HepG2 (cell line): ENCODE results near the gene SREBF1. TPM values are rescaled to one million over a fixed set of nuclear protein-coding genes. Genes with fewer than 3 reads are reported as not detected.
A peak's percentile ranks its signal among the peaks of the same experiment; 100 is the strongest.

Source experiments
- ATAC-seq: fragments of 200-7000 bp; cut with Tn5 transposase; 3 replicates; pipeline ENCODE4 v1.9.1; 2020; ENCODE audit warnings: mild to moderate bottlenecking, moderate library complexity
- BruUV-seq: library from RNA; stranded (reverse); fragments of 400-500 nt; replicated peaks from 2 replicates; lab custom pipeline; 2021; lab: Mats Ljungman, UMichigan
- CTCF ChIA-PET: fragments of 300-600 bp; formaldehyde crosslinking; extraction: SDS; loops from one replicate; lab custom pipeline; 2021; ENCODE audit warnings: low total read pairs, inconsistent platforms, low intra/inter-chr PET ratio; lab: Yijun Ruan, JAX
- POLR2A ChIA-PET: fragments of 350-600 bp; sonication (Branson Sonifier 250); formaldehyde crosslinking; loops from one replicate; lab custom pipeline; 2020; ENCODE audit warnings: antibody characterized with exemption, inconsistent platforms; lab: Yijun Ruan, JAX
- DNase-seq: peaks from one replicate; pipeline ENCODE4 v3.0.0-alpha.2; 2015; ENCODE audit warnings: low spot score
- FAIRE-seq: peaks from 3 replicates; lab custom pipeline; 2011; peaks lifted over from hg19 to GRCh38; lab: Jason Lieb, UNC
- H2AFZ ChIP-seq: one replicate; pipeline ENCODE4 v1.6.1; 2011; ENCODE audit warnings: low read length, inconsistent platforms
- H3K27ac ChIP-seq: fragments of 300-600 bp; 3 replicates; pipeline ENCODE4 v1.8.0; 2011; ENCODE audit warnings: mixed run types, mild to moderate bottlenecking, mixed read lengths, low read length, inconsistent platforms; ENCODE audit not compliant: insufficient read depth; ENCODE audit errors: extremely low read length
- H3K27me3 ChIP-seq, 2 experiments: fragments of 200-600 bp in 1 of 2; 2 replicates in 1 of 2; 3 replicates in 1 of 2; pipeline versions ENCODE4 v1.6.0 to v1.8.0; 2011; ENCODE audit warnings: low read length in 2 of 2, mild to moderate bottlenecking in 2 of 2, moderate library complexity in 2 of 2, inconsistent platforms in 1 of 2; ENCODE audit not compliant: insufficient read depth in 2 of 2, control insufficient read depth in 1 of 2
- H3K36me3 ChIP-seq, 2 experiments: fragments of 200-600 bp in 1 of 2; replicated peaks in 1 of 2; 2 replicates in 1 of 2; 3 replicates in 1 of 2; pipeline versions ENCODE4 v1.5.1 to v1.8.0; 2011; ENCODE audit warnings: low read length in 2 of 2, inconsistent platforms in 1 of 2; ENCODE audit not compliant: insufficient read depth in 2 of 2, control insufficient read depth in 1 of 2
- H3K4me1 ChIP-seq: 2 replicates; pipeline ENCODE4 v1.5.1; 2012; ENCODE audit warnings: low read length, inconsistent platforms; ENCODE audit not compliant: insufficient read depth
- H3K4me2 ChIP-seq: 2 replicates; pipeline ENCODE4 v1.6.0; 2011; ENCODE audit warnings: low read depth, low read length, inconsistent platforms
- H3K4me3 ChIP-seq, 3 experiments: fragments of 200-600 bp in 1 of 3; sonication (generic), shearing (Covaris generic) in 1 of 3; replicated peaks in 1 of 3; 2 replicates each; pipeline ENCODE4 v1.5.1; 2011 to 2016; ENCODE audit warnings: low read length in 3 of 3, inconsistent platforms in 2 of 3, low read depth in 2 of 3, mild to moderate bottlenecking in 2 of 3, control low read depth in 1 of 3, mixed read lengths in 1 of 3; ENCODE audit not compliant: insufficient read depth in 1 of 3
- H3K79me2 ChIP-seq: one replicate; pipeline ENCODE4 v1.6.1; 2011; ENCODE audit warnings: low read length, inconsistent platforms; ENCODE audit not compliant: insufficient read depth
- H3K9ac ChIP-seq: 2 replicates; pipeline ENCODE4 v1.6.0; 2011; ENCODE audit warnings: mild to moderate bottlenecking, low read depth, low read length, inconsistent platforms; ENCODE audit not compliant: insufficient read depth
- H3K9me3 ChIP-seq: 2 replicates; pipeline ENCODE4 v1.5.1; 2012; ENCODE audit warnings: mild to moderate bottlenecking, low read length
- H4K20me1 ChIP-seq: 2 replicates; pipeline ENCODE4 v1.6.0; 2011; ENCODE audit warnings: inconsistent platforms, mild to moderate bottlenecking, low read length, moderate library complexity; ENCODE audit not compliant: insufficient read depth
- ADNP ChIP-seq: sonication (generic); formaldehyde crosslinking; IDR thresholded peaks from 2 replicates; pipeline ENCODE4 v1.4.0; 2020; ENCODE audit warnings: missing genetic modification reagents
- AHDC1 ChIP-seq: sonication (generic); formaldehyde crosslinking; IDR thresholded peaks from 2 replicates; pipeline ENCODE4 v1.5.1; 2020; ENCODE audit warnings: mild to moderate bottlenecking, missing genetic modification reagents, borderline replicate concordance
- ARNTL ChIP-seq: sonication (generic); formaldehyde crosslinking; IDR thresholded peaks from 2 replicates; pipeline ENCODE4 v1.4.0; 2020; ENCODE audit warnings: mild to moderate bottlenecking, missing genetic modification reagents
- CHD4 ChIP-seq: fragments of 200-600 bp; sonication (generic); IDR thresholded peaks from 2 replicates; pipeline ENCODE4 v1.7.0; 2017; ENCODE audit warnings: mild to moderate bottlenecking, low read length, borderline replicate concordance
- HNF4A ChIP-seq: sonication (generic); formaldehyde crosslinking; IDR thresholded peaks from 2 replicates; pipeline ENCODE4 v1.4.0; 2020; ENCODE audit warnings: missing genetic modification reagents
- KDM1A ChIP-seq: IDR thresholded peaks from 2 replicates; pipeline ENCODE4 v1.6.1; 2016; ENCODE audit warnings: missing compliant biosample characterization
- RARA ChIP-seq: IDR thresholded peaks from 2 replicates; pipeline ENCODE4 v1.6.1; 2016; ENCODE audit warnings: missing genetic modification reagents, missing compliant biosample characterization
- STAT6 ChIP-seq: sonication (generic); formaldehyde crosslinking; IDR thresholded peaks from 2 replicates; pipeline ENCODE4 v1.4.0; 2020; ENCODE audit warnings: missing genetic modification reagents, mild to moderate bottlenecking, borderline replicate concordance
- ZFP36 ChIP-seq: fragments of 150-350 bp; IDR thresholded peaks from 2 replicates; pipeline ENCODE4 v1.6.1; 2018; ENCODE audit warnings: borderline replicate concordance, low read length, low read depth; ENCODE audit not compliant: partially characterized antibody
- ZMYM3 ChIP-seq: sonication (generic); formaldehyde crosslinking; IDR thresholded peaks from 2 replicates; pipeline ENCODE4 v1.5.1; 2020; ENCODE audit warnings: mild to moderate bottlenecking, missing genetic modification reagents
- ZNF768 ChIP-seq: sonication (generic); formaldehyde crosslinking; IDR thresholded peaks from 2 replicates; pipeline ENCODE4 v1.4.0; 2020; ENCODE audit warnings: missing genetic modification reagents
- WGBS: methylation state at CpG from one replicate; pipeline ENCODE4 v1.1.6; 2017; ENCODE audit warnings: low lambda C conversion rate; 5-methylcytosine and 5-hydroxymethylcytosine counted together
- in situ Hi-C: cut with HindIII; loops from 2 replicates; pipeline ENCODE4 v1.10.0; 2017; ENCODE audit warnings: low pct_unique_long_range_greater_than_20kb; ENCODE audit not compliant: extremely low pct_ligation_motif_present
- intact Hi-C: fragments of 100-400 bp; cut with micrococcal nuclease; formaldehyde crosslinking; loops from one replicate; pipeline ENCODE4 v1.10.0; 2022; ENCODE audit not compliant: unreplicated experiment
- polyA plus RNA-seq, 8 experiments: library from polyadenylated mRNA; depleted of rRNA in 3 of 8; stranded (reverse) in 7 of 8; unstranded in 1 of 8; fragments of >200 nt; fragmentation: Illumina TruSeq in 4 of 8; extraction: Trizol in 4 of 8; gene quantifications; 2 replicates each; pipeline versions ENCODE4 v1.2.1 to v1.2.3, GENCODE V29; 2011 to 2016; ENCODE audit warnings: low read depth in 4 of 8, missing spikeins in 1 of 8, mixed read lengths in 1 of 8; ENCODE audit not compliant: insufficient read depth in 1 of 8
- total RNA-seq, 5 experiments: library from RNA; depleted of rRNA; stranded (reverse); fragments of >200 nt; fragmentation: Illumina TruSeq; extraction: Trizol; gene quantifications; 2 replicates each; pipeline ENCODE4 v1.2.3, GENCODE V29; 2016; ENCODE audit warnings: low read depth in 1 of 5
- TF ChIP-seq, protein P1 (sequence below): sonication (generic); formaldehyde crosslinking; IDR thresholded peaks from 2 replicates; pipeline ENCODE4 v1.4.0; 2020; ENCODE audit warnings: mild to moderate bottlenecking, missing genetic modification reagents, borderline replicate concordance

The SREBF1 gene
- total and polyA plus RNA-seq, 2 of the 13 experiments (the other 11 are each of a cell fraction or from before 2014, with no cell fraction given), result 34.3 to 38.0 TPM

GRCh38 chr17:17832032-17832363, 4.8 kb downstream of the SREBF1 start:
- no peak for ATAC-seq
- H3K4me2 ChIP-seq, result peak overlapping the region; percentile 48
- peaks cover 58% of the 10 kb centered on the region; the same call in 1 of the 2 replicates for H4K20me1 ChIP-seq
- intact Hi-C loops, result no loop called here
- in situ Hi-C loops, result no loop called here
- no peaks in the 10 kb centered on the region for H3K9me3 ChIP-seq
- no peak for FAIRE-seq
- CTCF ChIA-PET, result no interaction called here
- no peak overlapping the region for H2AFZ ChIP-seq
- H3K79me2 ChIP-seq, result peaks cover 86% of the 10 kb centered on the region
- no peak overlapping the region for H3K9ac ChIP-seq
- H3K4me1 ChIP-seq, result peaks cover 88% of the 10 kb centered on the region
- peak overlapping the region in 1 of 3 experiments; percentile 1; a peak in 2 of 6 replicates for H3K4me3 ChIP-seq
- no peak for DNase-seq
- peak overlapping the region; percentile 75 for H3K27ac ChIP-seq
- 89% methylated on average over 2 of the region's 2 CpGs for whole genome bisulfite sequencing
- no peaks in the 10 kb centered on the region for H3K27me3 ChIP-seq
- TF ChIP-seq ZNF768 (CRISPR knock-in tag), result peak; percentile 97
- no peak for TF ChIP-seq ARNTL (CRISPR knock-in tag)
- TF ChIP-seq STAT6 (CRISPR knock-in tag), result no peak
- TF ChIP-seq ZMYM3 (CRISPR knock-in tag), result peak; percentile 93
- TF ChIP-seq ADNP, result no peak
- no peak for TF ChIP-seq HNF4A (CRISPR knock-in tag)
- TF ChIP-seq, protein P1, sequence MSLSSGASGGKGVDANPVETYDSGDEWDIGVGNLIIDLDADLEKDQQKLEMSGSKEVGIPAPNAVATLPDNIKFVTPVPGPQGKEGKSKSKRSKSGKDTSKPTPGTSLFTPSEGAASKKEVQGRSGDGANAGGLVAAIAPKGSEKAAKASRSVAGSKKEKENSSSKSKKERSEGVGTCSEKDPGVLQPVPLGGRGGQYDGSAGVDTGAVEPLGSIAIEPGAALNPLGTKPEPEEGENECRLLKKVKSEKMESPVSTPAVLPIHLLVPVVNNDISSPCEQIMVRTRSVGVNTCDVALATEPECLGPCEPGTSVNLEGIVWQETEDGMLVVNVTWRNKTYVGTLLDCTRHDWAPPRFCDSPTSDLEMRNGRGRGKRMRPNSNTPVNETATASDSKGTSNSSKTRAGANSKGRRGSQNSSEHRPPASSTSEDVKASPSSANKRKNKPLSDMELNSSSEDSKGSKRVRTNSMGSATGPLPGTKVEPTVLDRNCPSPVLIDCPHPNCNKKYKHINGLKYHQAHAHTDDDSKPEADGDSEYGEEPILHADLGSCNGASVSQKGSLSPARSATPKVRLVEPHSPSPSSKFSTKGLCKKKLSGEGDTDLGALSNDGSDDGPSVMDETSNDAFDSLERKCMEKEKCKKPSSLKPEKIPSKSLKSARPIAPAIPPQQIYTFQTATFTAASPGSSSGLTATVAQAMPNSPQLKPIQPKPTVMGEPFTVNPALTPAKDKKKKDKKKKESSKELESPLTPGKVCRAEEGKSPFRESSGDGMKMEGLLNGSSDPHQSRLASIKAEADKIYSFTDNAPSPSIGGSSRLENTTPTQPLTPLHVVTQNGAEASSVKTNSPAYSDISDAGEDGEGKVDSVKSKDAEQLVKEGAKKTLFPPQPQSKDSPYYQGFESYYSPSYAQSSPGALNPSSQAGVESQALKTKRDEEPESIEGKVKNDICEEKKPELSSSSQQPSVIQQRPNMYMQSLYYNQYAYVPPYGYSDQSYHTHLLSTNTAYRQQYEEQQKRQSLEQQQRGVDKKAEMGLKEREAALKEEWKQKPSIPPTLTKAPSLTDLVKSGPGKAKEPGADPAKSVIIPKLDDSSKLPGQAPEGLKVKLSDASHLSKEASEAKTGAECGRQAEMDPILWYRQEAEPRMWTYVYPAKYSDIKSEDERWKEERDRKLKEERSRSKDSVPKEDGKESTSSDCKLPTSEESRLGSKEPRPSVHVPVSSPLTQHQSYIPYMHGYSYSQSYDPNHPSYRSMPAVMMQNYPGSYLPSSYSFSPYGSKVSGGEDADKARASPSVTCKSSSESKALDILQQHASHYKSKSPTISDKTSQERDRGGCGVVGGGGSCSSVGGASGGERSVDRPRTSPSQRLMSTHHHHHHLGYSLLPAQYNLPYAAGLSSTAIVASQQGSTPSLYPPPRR (CRISPR knock-in tag), result no peak
- TF ChIP-seq KDM1A (CRISPR knock-in tag), result peak; percentile 46; the same call in 1 of the 2 replicates
- no peak for TF ChIP-seq RARA (CRISPR knock-in tag)
- TF ChIP-seq AHDC1 (CRISPR knock-in tag), result no peak
- TF ChIP-seq CHD4, result 0 out of 2 replicates have a peak, but pooled peaks have one; percentile 10
- TF ChIP-seq ZFP36, result peak; percentile 33
- TF ChIP-seq, all 625 proteins: peak for 5
- no TSS peak for BruUV-seq
- peaks cover 10 to 39% of the 10 kb centered on the region in 2 experiments for H3K36me3 ChIP-seq
- POLR2A ChIA-PET, result interaction anchor here (1.4 kb wide), 1 partner anchor 17 kb away, joined by 4 read pairs; no protein-coding TSS in a partner anchor
